Epidermal melanocyte (primary cell): ENCODE data around the gene YDJC.
"Not testable (repeated sequence)": the region's sequence is repeated elsewhere in the genome, so short reads cannot be mapped to it uniquely, and the experiment has no call there.

Experiments
- DNase-seq: peaks from one replicate; pipeline ENCODE4 v3.0.0; 2011; ENCODE audit warnings: low spot score; ENCODE audit not compliant: insufficient read length

The YDJC gene

DNA sequence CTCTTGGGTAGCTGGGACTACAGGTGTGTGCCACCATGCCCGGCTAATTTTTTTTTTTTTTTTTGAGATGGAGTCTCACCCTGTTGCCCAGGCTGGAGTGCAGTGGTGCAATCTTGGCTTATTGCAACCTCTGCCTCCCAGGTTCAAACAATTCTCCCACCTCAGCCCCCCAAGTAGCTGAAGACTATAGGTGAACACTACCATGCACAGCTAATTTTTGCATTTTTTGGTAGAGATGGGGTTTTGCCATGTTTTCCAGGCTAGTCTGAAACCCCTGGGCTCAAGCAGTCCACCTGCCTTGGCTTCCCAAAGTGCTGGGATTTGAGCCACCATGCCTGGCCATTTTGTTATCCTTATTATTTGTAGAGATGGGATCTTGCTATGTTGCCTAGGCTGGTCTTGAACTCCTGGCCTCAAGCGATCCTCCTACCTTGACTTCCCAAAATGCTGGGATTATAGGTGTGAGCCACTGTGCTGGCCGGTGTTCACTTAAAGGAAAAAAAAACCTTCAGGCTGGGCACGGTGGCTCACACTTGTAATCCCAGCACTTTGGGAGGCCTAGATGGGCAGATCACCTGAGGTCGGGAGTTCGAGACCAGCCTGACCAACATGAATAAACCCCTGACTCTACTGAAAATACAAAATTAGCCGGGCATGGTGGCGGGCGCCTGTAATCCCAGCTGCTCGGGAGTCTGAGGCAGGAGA is 48.7 kb downstream of the YDJC start:
- not testable (repeated sequence) for DNase-seq

GRCh38 chr22:21580623-21581007 is 49.2 kb downstream of the YDJC start:
- not testable (repeated sequence) for DNase-seq

GRCh38 chr22:21579474-21579851 is 50.4 kb downstream of the YDJC start:
- no peak for DNase-seq
